NAMALWA (cell line): ENCODE data around the gene ZBTB24.

Experiments
- DNase-seq: peaks from one replicate; pipeline ENCODE4 v3.0.0-alpha.2; 2015; ENCODE audit warnings: low spot score

Gene ZBTB24

DNA sequence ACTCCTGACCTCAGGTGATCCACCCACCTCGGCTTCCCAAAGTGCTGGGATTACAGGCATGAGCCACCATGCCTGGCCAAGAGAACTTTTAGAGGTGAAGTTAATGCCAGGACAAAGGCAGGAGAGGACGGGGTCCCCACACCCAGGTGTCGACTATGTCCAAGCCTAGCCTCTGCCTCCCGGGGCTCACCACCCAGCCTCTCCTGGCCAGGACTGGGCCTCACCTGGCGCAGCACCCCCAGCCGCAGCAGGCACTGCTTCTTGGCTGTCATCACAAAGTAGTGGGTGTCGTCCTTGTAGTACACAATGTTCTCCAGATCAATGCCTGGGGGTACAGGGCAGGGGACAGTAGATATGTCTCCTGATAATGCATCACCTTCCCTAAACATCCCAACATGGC lies 31.6 kb downstream of the ZBTB24 start:
- DNase-seq = no peak

DNA sequence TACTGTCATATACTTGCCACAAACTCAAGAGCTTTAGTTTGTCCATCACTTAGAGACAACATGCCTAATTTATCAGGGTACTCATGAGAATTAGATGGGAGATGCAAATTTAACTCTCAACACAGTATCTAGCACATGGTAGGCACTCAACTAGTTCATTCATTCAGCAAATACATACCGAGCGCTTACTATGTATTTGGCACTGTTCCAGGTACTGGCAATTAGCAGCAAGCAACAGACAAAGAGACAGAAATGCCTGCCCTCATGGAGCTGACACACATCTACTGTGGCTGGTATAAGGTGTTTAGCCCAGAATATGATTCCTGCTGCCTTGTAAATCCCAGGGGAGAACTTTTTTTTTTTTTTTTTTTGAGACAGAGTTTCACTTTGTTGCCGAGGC lies 32.2 kb downstream of the ZBTB24 start:
- peak; percentile 32 for DNase-seq

DNA sequence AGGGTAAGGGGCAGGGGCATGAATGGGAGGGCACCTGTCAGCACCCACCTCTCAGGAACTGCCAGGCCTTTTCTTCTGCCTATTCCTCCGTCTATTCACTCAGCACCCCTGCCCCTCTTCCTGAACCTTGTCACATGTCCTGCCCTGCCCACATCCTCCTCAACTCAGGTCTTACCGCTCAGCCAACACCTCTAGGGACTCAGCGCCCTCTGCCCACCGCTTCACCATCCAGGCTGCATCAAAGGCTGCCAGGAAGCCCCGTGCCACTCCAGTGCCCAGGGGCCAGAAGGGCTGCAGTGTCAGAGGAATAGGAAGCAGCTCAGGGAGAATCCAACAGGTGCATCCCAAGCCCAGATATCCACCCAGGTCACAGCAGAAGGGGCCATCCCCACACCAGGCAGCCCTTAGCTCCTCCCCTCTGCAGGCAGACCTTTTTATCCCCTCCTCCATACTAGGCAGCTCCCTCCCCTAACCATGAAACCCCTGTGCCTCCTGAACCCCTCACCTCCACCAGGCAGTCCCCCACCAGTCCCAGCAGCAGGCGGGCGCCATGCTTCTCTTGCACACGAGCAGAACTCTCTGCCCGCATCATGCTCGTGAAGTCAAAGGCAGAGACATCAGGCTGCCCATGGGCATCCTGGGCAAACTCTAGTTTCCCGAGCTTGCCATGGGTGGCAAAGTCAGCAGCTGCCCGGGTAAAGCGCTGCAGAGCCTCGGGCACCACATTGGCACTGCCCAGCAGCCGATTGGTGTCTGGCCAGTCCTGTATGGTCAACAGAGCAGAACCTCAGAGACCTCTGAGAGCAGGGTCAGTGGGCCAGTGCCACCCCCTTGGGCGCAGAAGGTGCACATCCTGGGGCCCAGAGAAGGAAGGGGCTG lies 33.0 kb downstream of the ZBTB24 start:
- DNase-seq = no peak

DNA sequence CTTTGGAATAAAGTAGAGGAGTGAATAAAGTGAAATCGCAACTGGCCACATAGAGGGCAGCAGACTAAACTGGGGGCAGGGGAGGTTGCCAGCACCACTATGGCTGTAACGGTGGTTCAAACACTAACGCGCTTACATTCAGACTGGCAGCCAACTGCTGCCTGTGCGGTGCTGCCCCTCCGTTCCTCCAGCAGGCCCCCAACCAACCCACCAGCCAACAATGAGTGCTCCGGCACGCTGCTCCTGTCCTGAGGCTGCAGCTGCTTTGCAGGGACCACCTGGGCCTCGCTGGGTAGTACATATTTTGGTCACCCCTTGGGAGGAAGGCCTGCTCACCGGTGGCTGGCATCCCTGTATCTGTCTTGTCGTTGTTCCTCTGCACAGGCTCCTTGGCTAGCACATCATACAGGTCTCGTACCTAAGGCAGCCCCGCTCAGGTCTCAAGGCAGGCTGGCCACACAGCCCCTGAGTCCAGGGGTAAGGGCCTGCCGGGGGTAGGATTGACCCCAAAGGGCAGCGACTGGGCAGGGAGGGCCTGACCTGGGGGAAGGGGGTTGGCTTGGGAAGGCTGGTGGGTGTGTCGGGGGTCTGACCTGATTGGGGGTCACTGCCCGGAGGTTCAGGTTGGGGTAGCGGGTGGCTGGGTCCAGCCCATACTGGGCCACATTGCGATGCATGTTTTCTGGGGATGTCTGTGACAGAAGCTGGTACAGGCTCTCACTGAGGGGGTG lies 33.8 kb downstream of the ZBTB24 start:
- no peak for DNase-seq

DNA sequence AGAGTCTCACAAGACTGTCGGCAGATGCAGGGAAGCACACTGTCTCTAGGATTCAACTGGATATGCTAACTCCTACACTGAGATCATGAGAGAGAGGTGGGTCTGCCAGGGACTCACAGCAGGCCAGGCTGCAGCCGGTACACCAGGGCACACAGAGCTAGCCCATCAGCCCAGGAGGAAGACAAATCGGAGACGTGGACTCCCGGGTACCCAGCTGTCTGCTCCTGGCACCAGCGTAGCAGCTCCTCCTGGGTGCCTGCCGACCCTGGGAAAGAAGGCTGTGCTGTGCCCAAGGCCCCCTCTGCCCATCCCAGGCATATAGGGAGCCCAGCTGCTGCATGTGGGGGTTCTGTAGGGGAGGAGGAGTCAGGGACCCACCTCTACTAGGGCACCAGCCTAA lies 34.4 kb downstream of the ZBTB24 start:
- DNase-seq = no peak

DNA sequence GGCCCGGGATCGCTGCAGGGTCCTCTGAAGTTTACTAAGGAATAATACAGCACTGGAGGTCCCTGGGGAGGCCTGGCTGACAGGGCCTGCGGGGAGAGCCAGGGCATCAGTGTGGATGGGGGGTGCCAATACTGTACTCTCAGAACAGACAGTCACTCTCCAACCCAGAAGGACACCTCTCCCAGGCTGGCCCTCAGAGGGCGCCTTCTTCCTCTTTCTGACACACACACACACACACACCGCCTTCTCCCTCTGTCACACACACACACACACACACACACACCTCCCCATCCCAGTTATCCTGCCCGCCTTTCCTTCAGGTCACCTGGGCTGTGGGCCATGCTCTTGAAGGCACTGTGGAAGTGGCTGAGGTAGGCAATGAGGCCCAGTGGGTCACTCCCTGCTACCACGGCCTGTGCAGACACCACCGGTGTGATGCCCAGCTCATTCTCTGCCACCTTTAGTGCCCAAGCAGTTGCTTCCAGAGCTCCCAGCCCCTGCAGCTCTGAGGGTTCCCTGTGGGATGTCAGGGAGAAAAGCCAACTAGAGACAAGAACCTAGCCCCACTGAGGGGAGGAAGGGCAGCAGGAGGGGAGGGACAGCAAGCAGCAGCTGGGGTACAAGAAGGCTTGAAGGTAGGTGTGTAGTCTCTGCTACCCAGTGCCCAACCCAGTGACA lies 35.0 kb downstream of the ZBTB24 start:
- no peak for DNase-seq

DNA sequence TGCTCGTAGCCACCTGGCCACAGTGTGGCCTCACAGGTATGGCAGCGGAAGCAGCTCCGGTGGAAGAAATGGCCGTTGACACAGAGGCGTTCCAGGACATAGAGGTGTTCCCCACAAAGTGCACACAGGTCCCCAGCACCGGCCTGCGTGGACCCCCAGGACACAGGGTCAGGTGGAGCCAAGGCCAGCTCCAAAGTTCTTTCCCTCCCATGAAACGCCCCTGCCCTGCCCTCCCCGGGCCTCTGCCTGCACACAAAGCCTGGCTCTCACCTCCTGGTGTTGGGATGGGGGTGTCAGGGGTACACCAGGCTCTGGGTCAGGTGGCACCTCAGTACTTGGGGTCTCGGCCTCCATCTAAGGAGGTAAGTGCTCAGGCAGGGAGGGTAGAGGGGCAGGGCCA lies 35.9 kb downstream of the ZBTB24 start:
- no peak for DNase-seq

DNA sequence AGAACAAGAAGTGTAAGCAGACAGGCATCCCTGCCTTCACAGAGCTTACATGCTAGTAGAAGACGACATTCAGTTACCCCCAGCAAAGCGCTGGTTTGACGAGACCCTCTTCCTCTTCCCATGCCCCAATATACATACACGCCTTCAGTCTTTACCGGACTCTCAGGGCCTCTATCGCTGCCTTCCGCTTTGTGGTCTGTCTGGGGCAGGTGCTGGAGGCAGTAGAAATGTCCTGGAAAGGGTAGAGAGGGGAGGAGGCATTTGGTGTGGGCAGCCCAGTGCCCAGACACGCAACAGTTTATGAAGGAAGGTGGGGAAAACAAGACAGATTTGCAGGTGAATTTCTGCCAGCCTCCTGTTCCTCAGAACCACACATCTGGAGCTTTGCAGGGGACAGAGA lies 36.5 kb downstream of the ZBTB24 start:
- no peak for DNase-seq

DNA sequence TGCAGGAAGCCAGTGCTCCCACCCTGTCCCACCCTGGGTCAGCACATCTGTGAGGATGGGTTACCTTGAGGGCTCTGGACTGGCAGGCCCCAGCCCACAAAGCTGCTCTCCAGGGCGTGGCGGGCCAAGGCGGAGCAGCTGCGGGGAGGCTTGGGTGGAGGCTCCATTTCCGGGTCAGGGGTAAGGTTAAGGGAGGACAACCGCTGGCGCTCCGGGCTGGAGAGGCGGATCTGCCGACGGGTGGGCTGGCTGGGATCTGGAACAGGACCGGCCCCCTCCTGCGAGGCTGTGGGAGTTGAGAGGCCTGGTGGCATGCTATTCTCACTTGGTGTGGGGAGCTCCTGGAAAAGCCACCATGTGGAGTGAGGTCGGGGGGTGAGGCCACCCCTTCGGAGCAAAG lies 36.9 kb downstream of the ZBTB24 start:
- DNase-seq = no peak

DNA sequence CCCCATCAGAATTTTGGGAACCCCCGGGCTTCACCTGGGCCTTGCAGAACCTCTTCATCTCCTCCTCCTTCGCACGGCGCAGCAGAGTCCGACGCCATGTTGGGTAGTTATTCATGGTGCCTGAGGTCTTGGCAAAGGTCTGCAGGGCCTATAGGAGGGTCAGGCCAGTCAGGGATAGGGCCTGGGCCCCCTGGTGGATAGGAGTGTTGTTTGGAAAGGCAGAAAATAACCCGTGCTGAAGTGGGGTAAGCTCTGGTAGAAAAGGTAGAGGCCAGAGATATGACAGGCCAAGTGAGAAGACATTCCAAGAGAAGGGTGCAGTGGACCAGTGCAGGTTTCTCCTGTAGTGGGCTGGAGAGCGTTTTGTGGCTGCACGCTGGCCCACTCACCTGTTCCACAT lies 37.6 kb downstream of the ZBTB24 start:
- DNase-seq = no peak

DNA sequence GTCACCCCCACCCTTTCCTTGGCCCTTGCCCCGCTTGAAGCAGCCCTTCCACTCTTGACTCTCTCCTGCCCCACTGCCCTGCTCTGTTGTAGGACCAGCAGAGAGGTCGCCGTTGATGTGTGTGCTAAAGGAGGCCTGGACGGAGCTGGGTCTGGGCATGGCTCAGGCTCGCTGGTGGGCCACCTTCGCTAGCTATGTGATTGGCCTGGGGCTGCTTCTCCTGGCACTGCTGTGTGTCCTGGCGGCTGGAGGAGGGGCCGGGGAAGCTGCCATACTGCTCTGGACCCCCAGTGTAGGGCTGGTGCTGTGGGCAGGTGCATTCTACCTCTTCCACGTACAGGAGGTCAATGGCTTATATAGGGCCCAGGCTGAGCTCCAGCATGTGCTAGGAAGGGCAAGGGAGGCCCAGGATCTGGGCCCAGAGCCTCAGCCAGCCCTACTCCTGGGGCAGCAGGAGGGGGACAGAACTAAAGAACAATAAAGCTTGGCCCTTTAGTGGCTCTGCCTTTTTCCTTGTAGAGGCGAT lies 39.5 kb downstream of the ZBTB24 start:
- DNase-seq = no peak

DNA sequence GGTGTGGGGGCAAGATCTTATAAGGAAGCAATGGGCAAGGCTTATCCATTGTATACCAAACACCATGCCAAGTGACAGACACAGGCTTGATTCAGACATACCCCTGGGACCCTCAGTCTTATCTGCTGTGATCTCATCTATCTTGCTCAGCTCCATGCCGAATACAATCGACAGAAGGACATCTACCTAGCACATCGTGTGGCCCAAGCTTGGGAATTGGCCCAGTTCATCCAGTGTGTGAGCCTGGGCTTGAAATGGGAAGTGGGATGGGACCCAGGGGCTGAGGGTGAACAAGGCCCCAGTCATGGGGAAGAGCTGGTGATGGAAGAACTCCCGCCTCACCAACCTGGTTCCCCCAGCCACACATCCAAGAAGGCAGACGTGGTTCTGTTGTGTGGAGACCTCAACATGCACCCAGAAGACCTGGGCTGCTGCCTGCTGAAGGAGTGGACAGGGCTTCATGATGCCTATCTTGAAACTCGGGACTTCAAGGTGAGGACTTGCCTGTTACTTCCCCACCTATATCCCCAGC lies 40.6 kb downstream of the ZBTB24 start:
- DNase-seq = no peak

DNA sequence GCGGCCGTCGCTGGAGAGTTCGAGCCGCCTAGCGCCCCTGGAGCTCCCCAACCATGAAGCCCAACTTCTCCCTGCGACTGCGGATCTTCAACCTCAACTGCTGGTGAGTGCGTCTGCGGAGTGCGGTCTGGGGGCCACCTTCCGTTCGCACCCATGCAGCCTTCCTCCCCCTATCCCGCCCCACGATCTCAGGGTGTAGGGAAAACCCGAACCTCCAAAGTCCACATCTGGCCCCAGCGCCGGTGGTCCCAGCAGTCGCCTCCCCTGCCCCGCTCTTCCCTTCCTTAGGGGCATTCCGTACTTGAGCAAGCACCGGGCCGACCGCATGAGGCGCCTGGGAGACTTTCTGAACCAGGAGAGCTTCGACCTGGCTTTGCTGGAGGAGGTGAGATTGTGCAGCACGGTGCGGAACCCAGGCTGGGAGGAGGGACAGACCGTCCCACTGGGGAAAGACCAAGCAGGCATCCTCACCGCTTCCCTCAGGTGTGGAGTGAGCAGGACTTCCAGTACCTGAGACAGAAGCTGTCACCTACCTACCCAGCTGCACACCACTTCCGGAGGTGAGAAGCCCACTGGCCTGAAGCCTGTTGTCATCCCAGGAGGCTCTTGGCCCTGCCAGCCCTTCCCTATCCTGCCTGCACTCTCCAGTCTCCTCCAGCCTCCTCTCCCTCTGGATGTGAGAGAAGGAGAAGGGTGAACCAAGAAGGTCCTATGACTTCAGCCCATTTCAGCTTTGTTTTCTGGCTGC lies 41.8 kb downstream of the ZBTB24 start:
- DNase-seq = peak; percentile 67

DNA sequence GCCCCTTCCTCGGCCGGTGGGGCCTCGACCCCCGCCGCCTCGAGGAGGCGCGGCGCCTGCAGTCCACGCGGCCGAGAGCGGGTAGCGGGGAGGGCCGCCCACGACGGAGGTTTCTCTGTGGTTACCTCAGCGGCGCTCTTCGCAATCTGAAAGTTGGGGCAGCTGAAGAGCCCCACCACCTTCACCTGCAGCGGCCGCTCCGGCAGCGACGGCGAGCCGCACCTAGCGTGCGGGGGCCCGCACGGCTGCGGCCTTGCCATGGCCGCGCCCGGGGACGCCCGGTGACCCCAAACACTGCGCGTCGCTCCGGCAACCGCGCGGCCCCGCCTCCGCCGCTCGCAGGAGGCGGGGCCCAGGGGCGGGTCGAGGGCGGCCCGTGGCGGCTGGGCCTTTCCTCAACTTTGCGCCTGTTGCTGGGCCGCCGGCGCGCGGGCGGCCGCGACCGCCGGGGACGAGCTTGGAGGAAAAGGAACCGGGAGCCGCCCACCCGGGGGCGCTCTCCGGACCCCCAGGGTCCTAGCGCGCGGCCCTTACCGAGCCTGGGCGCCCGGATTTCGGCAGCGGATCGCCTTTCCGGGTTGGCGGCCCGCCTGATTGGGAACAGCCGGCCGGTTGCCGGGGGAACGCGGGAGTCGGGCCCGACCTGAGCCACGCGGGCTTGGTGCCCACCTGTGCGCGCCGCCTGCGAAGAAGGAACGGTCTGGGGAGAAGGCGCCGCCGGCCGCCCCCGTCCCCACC lies 42.5 kb downstream of the ZBTB24 start, which contains the start of the genes PPIL6 and SMPD2:
TSS of gene PPIL6 (minus strand) at position 298 of the 738 bp plus-strand sequence. CDS start at position 260, 38 bp downstream.
TSS of gene SMPD2 (plus strand) at position 394 of the 738 bp plus-strand sequence. CDS start 398 bp downstream, outside the sequence.
- DNase-seq = peak; percentile 88

DNA sequence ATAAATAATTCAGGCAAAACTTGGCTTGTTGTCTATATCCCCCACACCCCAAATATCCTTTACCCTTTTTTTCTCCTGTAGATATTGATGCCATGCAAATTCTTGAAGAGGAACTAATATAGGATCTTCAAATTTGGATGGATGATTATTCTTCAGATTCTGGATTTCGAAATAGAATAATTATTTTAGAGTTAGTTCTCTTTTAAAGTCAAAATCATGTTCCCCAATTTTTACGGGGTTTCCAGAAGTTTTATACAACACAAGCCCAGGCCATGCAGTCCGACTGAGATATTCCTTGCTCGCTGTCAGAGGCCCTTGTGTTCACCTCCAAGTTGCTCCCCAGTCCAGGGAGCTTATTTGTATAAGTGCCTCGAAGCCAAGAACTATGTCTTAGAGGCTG lies 47.0 kb downstream of the ZBTB24 start:
- no peak for DNase-seq

DNA sequence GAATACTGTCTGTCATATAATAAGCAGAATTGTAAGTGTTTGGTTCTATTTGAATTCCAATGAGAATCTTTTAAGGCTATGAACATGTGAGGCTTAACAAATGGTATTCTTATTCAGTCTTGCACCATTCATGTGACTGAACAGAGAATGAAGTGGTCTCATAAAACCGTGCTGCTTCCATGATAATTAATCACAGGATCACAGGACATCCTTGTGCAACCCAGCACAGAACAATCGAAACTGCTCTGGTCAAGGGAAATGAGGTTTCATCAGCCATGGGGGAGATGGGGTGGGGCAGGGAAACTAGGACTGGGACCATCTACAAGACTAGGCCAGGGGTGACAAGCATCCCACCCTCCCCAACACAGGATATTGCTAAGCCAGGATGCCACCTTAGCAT lies 48.6 kb downstream of the ZBTB24 start:
- DNase-seq = no peak

DNA sequence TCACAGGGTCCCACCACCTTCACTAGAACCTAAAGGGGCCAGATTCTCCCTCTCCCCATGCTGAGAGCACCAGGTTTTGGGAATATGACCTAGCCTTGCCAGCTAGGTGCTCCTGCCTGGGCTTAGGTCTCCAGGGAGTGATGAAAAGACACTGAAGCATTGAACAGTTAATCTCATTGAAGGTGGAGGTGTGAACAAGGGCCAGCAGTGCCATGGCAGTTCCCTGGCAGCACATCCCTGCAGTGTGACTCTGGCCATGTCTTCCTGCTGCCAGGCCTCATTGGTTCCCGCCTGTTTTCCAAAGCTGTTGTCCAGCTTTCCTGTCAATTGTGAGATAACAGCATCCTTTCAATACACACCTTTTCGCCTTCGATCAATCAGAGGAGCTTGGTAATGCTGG lies 53.5 kb downstream of the ZBTB24 start:
- no peak for DNase-seq

DNA sequence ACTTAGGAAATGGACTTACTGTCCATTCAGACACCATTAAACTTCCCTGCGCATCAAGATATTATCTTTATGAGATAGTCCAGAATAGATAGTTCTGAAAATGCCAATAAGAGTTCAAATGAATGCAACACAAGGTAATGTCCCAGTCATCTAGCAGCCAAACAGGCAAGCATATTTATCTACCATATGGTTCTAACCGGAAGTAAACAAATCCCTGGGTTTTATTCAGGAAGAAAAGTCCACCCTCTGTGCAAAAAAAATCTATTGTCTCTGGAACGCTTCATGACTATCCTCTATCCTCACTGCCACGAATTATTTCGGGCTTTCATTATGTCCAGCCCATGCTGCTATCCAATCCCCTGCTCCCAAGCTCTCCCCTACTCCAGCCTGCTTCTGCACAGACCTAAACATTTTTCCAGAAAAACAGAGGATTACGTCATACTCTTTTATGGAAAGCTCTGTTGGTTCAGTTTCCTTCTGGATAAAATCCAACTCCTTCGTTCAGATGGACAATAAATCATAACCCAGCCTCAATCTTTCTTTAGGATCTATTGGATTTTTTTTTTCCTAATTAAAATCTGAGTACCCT lies 54.0 kb downstream of the ZBTB24 start:
- DNase-seq = no peak

DNA sequence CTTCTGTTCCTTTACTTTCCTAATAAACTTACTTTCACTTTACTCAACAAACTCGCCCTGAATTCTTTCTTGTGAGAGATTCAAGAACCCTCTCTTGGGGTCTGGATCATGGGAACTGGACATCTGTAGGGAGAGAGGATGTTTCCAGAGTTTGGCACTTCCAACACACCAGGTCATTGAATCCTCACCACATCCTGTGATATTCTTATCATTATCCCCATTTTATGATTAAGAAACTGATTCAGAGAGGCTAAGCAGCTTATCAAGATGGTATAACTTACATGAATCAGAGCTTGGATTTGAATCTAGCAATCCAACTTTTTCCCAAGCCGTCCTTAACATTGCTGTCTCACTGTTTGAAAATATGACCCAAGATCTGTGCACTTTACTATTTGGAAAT lies 58.1 kb downstream of the ZBTB24 start:
- DNase-seq = no peak

DNA sequence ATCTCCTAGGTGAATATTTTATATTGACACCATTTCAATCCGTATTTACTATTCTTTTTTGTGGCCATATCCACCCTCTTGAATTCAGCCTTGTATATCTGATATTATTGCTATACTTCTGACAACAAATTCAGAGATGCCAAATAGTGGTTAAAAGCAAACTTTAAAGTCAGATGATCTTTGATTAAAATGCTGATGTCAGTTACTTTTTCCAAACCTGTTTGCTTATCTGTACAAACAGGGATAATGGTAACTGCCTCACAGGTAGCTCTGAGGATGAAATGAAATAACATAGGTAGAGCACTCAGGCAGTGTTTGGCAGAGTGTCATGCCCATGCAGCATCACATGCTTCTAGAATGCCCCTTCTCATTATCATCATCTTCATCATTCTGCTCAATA lies 61.8 kb downstream of the ZBTB24 start:
- no peak for DNase-seq
